Keratinocyte (primary cell): ENCODE data around the gene HOXA1. TPM values are rescaled to one million over a fixed set of nuclear protein-coding genes. Genes with fewer than 3 reads are reported as not detected.

Source experiments
- DNase-seq: peaks from one replicate; pipeline ENCODE4 v3.0.0-alpha.2; 2011; ENCODE audit warnings: low read depth, missing footprints, low spot score
- FAIRE-seq: peaks from 2 replicates; lab custom pipeline; 2011; peaks lifted over from hg19 to GRCh38; lab: Jason Lieb, UNC
- H2AFZ ChIP-seq: 2 replicates; pipeline ENCODE4 v1.6.0; 2012; ENCODE audit warnings: low read length, control low read depth, inconsistent platforms; ENCODE audit not compliant: control insufficient read depth
- H3K27ac ChIP-seq: 2 replicates; pipeline ENCODE4 v1.5.1; 2011; ENCODE audit warnings: low read length; ENCODE audit not compliant: control insufficient read depth, insufficient read depth
- H3K27me3 ChIP-seq: 3 replicates; pipeline ENCODE4 v1.6.0; 2011; ENCODE audit warnings: low read length; ENCODE audit not compliant: control insufficient read depth, insufficient read depth; ENCODE audit errors: extremely low read depth
- H3K36me3 ChIP-seq, 2 experiments: 2 replicates in 1 of 2; 3 replicates in 1 of 2; pipeline ENCODE4 v1.5.1; 2011; ENCODE audit warnings: low read length in 2 of 2, mild to moderate bottlenecking in 1 of 2; ENCODE audit not compliant: control insufficient read depth in 2 of 2, insufficient read depth in 2 of 2; ENCODE audit errors: extremely low read depth in 1 of 2
- H3K4me1 ChIP-seq: 3 replicates; pipeline ENCODE4 v1.5.1; 2011; ENCODE audit warnings: low read length; ENCODE audit not compliant: control insufficient read depth, insufficient read depth; ENCODE audit errors: extremely low read depth
- H3K4me2 ChIP-seq: 3 replicates; pipeline ENCODE4 v1.6.0; 2011; ENCODE audit warnings: low read depth, low read length; ENCODE audit not compliant: control insufficient read depth, insufficient read depth; ENCODE audit errors: extremely low read depth
- H3K4me3 ChIP-seq, 3 experiments: fragments of 200-600 bp in 1 of 3; sonication (generic) in 1 of 3; 2 replicates in 2 of 3; 3 replicates in 1 of 3; pipeline ENCODE4 v1.5.1; 2011 to 2016; ENCODE audit warnings: low read length in 3 of 3, mild to moderate bottlenecking in 3 of 3, control low read depth in 2 of 3, inconsistent platforms in 1 of 3, low read depth in 1 of 3, mixed read lengths in 1 of 3, mixed run types in 1 of 3, moderate library complexity in 1 of 3; ENCODE audit not compliant: control insufficient read depth in 2 of 3, insufficient read depth in 2 of 3; ENCODE audit errors: extremely low read depth in 1 of 3
- H3K79me2 ChIP-seq: 2 replicates; pipeline ENCODE4 v1.6.0; 2012; ENCODE audit warnings: low read length; ENCODE audit not compliant: control insufficient read depth, insufficient read depth
- H3K9ac ChIP-seq: 3 replicates; pipeline ENCODE4 v1.6.0; 2011; ENCODE audit warnings: low read length; ENCODE audit not compliant: control insufficient read depth, insufficient read depth; ENCODE audit errors: extremely low read depth
- H3K9me1 ChIP-seq: 3 replicates; pipeline ENCODE4 v1.6.0; 2011; ENCODE audit warnings: low read length; ENCODE audit not compliant: control insufficient read depth, insufficient read depth; ENCODE audit errors: extremely low read depth
- H3K9me3 ChIP-seq: 2 replicates; pipeline ENCODE4 v1.5.1; 2012; ENCODE audit warnings: low read depth, low read length; ENCODE audit not compliant: control insufficient read depth
- H4K20me1 ChIP-seq: 3 replicates; pipeline ENCODE4 v1.6.0; 2011; ENCODE audit warnings: low read length; ENCODE audit not compliant: control insufficient read depth, insufficient read depth; ENCODE audit errors: extremely low read depth
- CTCF ChIP-seq, 3 experiments: IDR thresholded peaks in 1 of 3; conservative IDR thresholded peaks in 1 of 3; optimal IDR thresholded peaks in 1 of 3; 2 replicates in 2 of 3; 3 replicates in 1 of 3; pipeline versions ENCODE3 to v1.5.1; 2011; ENCODE audit warnings: low read length in 3 of 3, mild to moderate bottlenecking in 3 of 3, moderate library complexity in 2 of 3, control low read depth in 1 of 3, inconsistent platforms in 1 of 3; ENCODE audit not compliant: insufficient read depth in 2 of 3; ENCODE audit errors: extremely low read depth in 1 of 3
- EZH2 ChIP-seq: IDR thresholded peaks from one replicate; pipeline ENCODE4 v1.6.1; 2012; ENCODE audit warnings: inconsistent platforms, mild to moderate bottlenecking, low read length, moderate library complexity
- dilution Hi-C: fragments of 300-500 bp; cut with MboI; formaldehyde crosslinking; loops from one replicate; pipeline ENCODE4 v1.7.0; 2020; ENCODE audit warnings: low sequenced_read_pairs; ENCODE audit not compliant: extremely low pct_ligation_motif_present
- polyA plus RNA-seq, 5 experiments: library from polyadenylated mRNA; depleted of rRNA in 3 of 5; stranded (reverse) in 3 of 5; stranded (forward) in 1 of 5; unstranded in 1 of 5; fragments of >200 nt; gene quantifications; 1 replicate in 1 of 5; 2 replicates in 3 of 5; 3 replicates in 1 of 5; pipeline versions ENCODE4 v1.2.1 to v1.2.3, GENCODE V29; 2011 to 2012; ENCODE audit warnings: missing spikeins in 2 of 5, low read depth in 1 of 5, low replicate concordance in 1 of 5

HOXA1 gene
- polyA plus RNA-seq, 1 donor (not counting 4 experiments of a cell fraction or from before 2014, with no cell fraction given): 11.9 TPM

- H3K79me2 ChIP-seq: peaks cover 92% of the 10 kb centered on the region
- peak overlapping the region; percentile 94 for H3K4me2 ChIP-seq
- peak overlapping the region in 2 of 3 experiments; percentile 65 to 71 for H3K4me3 ChIP-seq
- FAIRE-seq (no peak), DNase-seq (no peak)
- H2AFZ ChIP-seq: peak overlapping the region; percentile 17
- H3K9me3 ChIP-seq: no peaks in the 10 kb centered on the region
- TF ChIP-seq CTCF (optimal IDR thresholded peaks at IDR 0.05 in 1 of 3, IDR thresholded peaks at IDR 0.05 in 1 of 3, conservative IDR thresholded peaks at IDR 0.05 in 1 of 3; ENCODE audit: extremely low read depth in 1 of 3, insufficient read depth in 2 of 3, low read length in 3 of 3): no peak
- TF ChIP-seq EZH2: no peak
- H3K27me3 ChIP-seq: no peaks in the 10 kb centered on the region
- no peaks in the 10 kb centered on the region for H3K9me1 ChIP-seq
- peak overlapping the region; percentile 77 for H3K27ac ChIP-seq
- no peaks in the 10 kb centered on the region for H4K20me1 ChIP-seq
- peaks cover 3 to 7% of the 10 kb centered on the region in 2 experiments for H3K36me3 ChIP-seq
- dilution Hi-C loops: no loop called here
- peak overlapping the region; percentile 93 for H3K9ac ChIP-seq
- H3K4me1 ChIP-seq: peaks cover 53% of the 10 kb centered on the region
These were observed 49.5 kb upstream of the HOXA1 start for GRCh38 chr7:27145165-27145913.

- Histone ChIP-seq H4K20me1 (no peaks in the 10 kb centered on the region), H3K9me1 (no peaks in the 10 kb centered on the region), H3K36me3 (peaks cover 3 to 7% of the 10 kb centered on the region in 2 experiments), H3K4me3 (peak overlapping the region in 2 of 3 experiments; percentile 65 to 71), H2AFZ (no peak overlapping the region), H3K9me3 (no peaks in the 10 kb centered on the region), H3K79me2 (peaks cover 89% of the 10 kb centered on the region), H3K27me3 (no peaks in the 10 kb centered on the region), H3K4me1 (peaks cover 55% of the 10 kb centered on the region), H3K9ac (peak overlapping the region; percentile 93), H3K27ac (peak overlapping the region; percentile 77), H3K4me2 (peak overlapping the region; percentile 94)
- no peak for TF ChIP-seq EZH2
- DNase-seq (no peak), FAIRE-seq (no peak)
- dilution Hi-C loops: no loop called here
These were observed 49.0 kb upstream of the HOXA1 start for GRCh38 chr7:27144781-27145164.
